GM12864 (cell line): ENCODE results near the gene LYRM4.

Source experiments
- DNase-seq: peaks from one replicate; pipeline ENCODE4 v3.0.0-alpha.2; 2011; ENCODE audit warnings: low read depth
- H3K4me3 ChIP-seq: 2 replicates; pipeline ENCODE4 v1.5.1; 2011; ENCODE audit warnings: mild to moderate bottlenecking, low read depth, low read length, control low read depth
- TF ChIP-seq, protein P1 (sequence below): IDR thresholded peaks from 2 replicates; pipeline ENCODE4 v1.5.1; 2011; ENCODE audit warnings: low read depth, mild to moderate bottlenecking, moderate library complexity, low read length, control low read depth, inconsistent platforms; ENCODE audit errors: missing control alignments

Gene LYRM4

DNA sequence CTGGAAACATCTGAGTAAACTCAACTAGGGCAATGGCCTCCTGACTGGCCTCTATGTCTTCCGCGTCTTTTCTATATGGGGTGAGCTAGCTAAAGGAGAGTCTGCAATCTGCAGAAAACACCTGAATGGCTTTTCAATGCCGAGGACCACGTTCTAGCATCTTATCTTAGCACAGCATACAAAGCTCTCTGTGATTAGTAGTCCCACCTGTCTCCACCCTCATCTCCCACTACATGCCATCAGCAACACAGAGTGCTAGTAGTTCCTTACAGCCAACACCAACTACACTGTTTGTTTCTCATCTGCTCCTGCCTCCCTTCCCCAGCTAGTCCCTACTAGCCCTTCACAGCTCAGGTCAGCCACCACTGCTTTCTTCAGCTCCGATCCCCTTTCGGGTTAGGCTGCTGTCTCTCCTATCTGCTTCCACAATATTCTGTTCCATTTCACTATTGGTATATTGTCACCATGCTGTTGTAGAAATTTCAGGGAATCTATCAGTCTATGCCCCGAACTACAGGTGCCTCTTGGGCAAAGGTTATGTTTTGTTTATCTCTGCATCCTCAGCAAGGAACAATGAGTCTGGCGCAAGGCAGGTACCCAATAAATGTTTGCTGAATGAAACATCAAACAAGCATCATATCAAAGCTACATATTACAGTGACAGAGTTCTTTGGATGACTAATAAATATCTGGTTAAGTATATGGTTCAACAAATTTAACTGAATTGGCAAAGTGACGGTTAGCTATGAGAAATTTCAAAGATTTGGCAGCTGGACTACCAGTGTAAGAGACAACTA lies 12.2 kb downstream of the LYRM4 start:
- TF ChIP-seq, protein P1, sequence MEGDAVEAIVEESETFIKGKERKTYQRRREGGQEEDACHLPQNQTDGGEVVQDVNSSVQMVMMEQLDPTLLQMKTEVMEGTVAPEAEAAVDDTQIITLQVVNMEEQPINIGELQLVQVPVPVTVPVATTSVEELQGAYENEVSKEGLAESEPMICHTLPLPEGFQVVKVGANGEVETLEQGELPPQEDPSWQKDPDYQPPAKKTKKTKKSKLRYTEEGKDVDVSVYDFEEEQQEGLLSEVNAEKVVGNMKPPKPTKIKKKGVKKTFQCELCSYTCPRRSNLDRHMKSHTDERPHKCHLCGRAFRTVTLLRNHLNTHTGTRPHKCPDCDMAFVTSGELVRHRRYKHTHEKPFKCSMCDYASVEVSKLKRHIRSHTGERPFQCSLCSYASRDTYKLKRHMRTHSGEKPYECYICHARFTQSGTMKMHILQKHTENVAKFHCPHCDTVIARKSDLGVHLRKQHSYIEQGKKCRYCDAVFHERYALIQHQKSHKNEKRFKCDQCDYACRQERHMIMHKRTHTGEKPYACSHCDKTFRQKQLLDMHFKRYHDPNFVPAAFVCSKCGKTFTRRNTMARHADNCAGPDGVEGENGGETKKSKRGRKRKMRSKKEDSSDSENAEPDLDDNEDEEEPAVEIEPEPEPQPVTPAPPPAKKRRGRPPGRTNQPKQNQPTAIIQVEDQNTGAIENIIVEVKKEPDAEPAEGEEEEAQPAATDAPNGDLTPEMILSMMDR: no peak
- H3K4me3 ChIP-seq: no peak overlapping the region
- no peak for DNase-seq

DNA sequence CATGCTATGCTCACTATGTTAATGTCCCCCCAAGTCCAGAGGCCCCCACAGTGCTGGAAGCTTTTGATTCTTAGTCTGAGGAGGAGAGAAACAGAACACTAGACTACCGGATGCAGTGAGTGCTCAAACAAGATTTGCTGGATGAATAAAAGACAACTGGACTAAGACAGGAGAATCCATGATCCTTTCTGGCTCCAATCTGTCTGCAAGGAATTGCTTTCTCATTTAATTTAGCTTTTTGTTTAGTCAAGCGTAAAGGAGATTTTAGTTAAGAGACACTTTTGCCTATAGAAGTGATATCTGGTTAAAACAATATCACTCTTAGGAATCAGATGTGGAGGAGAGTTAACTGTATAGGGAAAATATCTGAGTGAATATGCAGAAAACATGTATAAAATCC lies 13.5 kb downstream of the LYRM4 start:
- TF ChIP-seq, protein P1: no peak
- H3K4me3 ChIP-seq: no peak overlapping the region
- no peak for DNase-seq

DNA sequence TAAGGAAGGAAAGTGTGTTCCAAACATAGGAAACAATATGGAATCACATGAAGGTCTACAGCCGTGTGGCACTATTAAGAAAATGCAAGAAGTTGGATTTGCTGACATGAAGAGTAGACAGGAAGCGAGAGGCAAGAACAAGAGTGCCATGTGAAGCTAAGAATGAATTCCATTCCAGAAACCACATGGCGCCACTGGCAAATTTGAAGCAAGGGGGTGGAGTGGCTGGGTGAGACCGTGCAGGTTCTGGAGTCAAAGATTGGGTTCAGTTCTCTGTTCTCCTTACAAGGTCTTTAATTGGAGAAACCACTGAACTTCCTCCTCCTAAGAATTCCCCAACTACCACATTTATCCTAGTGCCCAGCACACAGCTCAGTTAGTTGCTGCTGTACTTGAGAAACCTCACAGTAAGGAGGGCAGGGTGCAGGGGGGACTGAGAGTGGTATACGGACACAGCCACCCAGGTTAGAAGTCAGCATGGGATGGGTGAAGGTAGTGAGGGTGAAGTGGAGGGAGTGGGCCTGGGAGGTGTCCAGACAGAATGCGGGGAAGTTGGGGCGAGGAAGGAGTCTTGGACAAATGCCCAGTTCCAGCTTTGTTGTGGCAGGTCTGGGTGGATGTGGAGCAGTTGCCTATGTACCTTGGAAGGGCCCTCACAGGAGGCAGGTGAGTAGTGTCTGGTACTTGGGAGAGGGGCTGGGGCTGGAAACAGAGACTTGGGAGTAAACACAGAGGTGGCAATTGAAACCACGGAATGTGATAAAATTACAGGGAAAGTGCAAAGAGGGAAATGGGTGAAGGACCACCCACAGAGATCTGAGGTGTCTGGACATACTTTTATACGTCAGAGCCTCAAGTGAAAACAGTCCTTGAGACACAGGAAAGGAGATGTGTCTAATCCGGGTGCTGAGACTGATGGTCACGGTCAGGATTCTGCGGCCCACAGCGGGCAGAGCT lies 14.3 kb downstream of the LYRM4 start:
- H3K4me3 ChIP-seq: no peak overlapping the region
- TF ChIP-seq, protein P1: no peak
- DNase-seq: no peak

DNA sequence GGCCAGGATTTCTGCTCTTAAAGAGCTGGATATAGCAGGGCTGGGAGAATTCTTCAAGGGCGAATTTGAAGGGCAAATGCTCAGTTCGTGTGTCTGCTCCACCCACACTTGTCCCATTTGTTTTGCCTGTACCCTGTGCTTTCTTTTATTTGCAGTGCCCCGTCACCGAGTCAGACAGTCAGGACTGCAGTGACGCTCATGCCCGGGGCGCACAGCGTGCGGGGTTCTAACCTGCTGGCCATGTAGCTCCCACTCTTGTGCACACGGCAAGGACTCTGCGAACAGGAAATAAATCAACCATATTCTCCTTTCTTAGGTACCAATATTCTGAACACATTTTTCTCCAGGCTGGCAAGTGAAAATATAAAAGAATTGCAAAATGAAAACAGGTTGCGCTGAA lies 17.7 kb downstream of the LYRM4 start:
- TF ChIP-seq, protein P1: no peak
- DNase-seq: no peak
- no peak overlapping the region for H3K4me3 ChIP-seq

DNA sequence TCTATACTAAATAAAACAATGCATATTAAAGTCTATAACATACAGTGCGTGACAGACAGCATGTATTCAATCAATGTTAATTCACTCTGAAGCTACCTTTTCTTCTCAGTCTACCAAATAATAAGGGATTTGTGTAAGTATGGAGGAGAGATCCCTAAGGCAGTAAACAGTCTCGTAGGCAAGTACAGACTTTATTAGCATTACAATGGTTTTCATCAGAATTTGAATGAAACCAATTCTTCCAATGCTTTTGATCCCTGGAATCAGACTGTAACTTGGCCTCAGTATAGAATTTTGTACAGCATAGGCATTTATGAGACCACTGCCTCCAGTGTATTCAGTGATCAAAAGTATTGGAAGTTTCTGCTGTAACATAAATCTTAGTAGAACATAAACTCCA lies 19.5 kb downstream of the LYRM4 start:
- no peak overlapping the region for H3K4me3 ChIP-seq
- no peak for DNase-seq
- TF ChIP-seq, protein P1: no peak

DNA sequence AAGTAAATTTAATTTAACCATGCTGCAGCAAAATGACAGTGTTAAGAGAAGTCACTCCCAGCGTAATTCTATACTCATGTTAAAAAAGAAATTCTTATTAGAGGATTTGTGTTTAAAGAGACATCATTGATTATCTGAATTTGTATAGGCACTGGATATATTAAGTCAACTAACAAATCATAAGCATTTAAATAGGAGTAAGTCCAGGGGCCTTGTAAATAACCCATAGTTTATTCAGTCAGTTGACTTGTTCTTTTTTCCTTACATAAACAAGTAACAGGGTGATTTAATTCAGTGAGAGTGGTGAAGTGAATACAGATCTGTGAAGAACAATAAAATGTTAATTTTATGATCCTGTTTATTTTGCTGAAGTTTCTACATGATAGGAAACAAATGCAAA lies 22.4 kb downstream of the LYRM4 start:
- no peak overlapping the region for H3K4me3 ChIP-seq
- DNase-seq: no peak
- TF ChIP-seq, protein P1: no peak
